ENCODE results near the gene GLRX. TPM values are rescaled to one million over a fixed set of nuclear protein-coding genes. Genes with fewer than 3 reads are reported as not detected.

The GLRX gene
- total and polyA plus RNA-seq, 9 donors: 4.1 to 35.7 (median 11.7) TPM

- H3K27ac ChIP-seq: no peak overlapping the region
- no peak for TF ChIP-seq POLR2A (IDR thresholded peaks at IDR 0.05)
- TF ChIP-seq, protein P1, sequence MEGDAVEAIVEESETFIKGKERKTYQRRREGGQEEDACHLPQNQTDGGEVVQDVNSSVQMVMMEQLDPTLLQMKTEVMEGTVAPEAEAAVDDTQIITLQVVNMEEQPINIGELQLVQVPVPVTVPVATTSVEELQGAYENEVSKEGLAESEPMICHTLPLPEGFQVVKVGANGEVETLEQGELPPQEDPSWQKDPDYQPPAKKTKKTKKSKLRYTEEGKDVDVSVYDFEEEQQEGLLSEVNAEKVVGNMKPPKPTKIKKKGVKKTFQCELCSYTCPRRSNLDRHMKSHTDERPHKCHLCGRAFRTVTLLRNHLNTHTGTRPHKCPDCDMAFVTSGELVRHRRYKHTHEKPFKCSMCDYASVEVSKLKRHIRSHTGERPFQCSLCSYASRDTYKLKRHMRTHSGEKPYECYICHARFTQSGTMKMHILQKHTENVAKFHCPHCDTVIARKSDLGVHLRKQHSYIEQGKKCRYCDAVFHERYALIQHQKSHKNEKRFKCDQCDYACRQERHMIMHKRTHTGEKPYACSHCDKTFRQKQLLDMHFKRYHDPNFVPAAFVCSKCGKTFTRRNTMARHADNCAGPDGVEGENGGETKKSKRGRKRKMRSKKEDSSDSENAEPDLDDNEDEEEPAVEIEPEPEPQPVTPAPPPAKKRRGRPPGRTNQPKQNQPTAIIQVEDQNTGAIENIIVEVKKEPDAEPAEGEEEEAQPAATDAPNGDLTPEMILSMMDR (IDR thresholded peaks at IDR 0.05): no peak
- no peak for TF ChIP-seq EP300 (IDR thresholded peaks at IDR 0.05)
- DNase-seq: no peak
- no peaks in the 10 kb centered on the region for H3K36me3 ChIP-seq
- H3K4me3 ChIP-seq: no peak overlapping the region
- intact Hi-C loops (cut with DNase I): loop anchor here (2.0 to 10.0 kb wide), 5 partner anchors 101 to 478 kb away; partner anchors contain the start of gene ELL2 (in 3 of the 4)
- peaks cover 13% of the 10 kb centered on the region for H3K4me1 ChIP-seq (ENCODE audit: insufficient read depth)
- no peaks in the 10 kb centered on the region for H3K27me3 ChIP-seq
- WGBS, 3 donors: 83 to 99% (median 97%) methylated on average over 4 of the region's 4 CpGs
- no peaks in the 10 kb centered on the region for H3K9me3 ChIP-seq
Measured at GRCh38 chr5:95859661-95860060, 37.1 kb upstream of the GLRX start.

DNA sequence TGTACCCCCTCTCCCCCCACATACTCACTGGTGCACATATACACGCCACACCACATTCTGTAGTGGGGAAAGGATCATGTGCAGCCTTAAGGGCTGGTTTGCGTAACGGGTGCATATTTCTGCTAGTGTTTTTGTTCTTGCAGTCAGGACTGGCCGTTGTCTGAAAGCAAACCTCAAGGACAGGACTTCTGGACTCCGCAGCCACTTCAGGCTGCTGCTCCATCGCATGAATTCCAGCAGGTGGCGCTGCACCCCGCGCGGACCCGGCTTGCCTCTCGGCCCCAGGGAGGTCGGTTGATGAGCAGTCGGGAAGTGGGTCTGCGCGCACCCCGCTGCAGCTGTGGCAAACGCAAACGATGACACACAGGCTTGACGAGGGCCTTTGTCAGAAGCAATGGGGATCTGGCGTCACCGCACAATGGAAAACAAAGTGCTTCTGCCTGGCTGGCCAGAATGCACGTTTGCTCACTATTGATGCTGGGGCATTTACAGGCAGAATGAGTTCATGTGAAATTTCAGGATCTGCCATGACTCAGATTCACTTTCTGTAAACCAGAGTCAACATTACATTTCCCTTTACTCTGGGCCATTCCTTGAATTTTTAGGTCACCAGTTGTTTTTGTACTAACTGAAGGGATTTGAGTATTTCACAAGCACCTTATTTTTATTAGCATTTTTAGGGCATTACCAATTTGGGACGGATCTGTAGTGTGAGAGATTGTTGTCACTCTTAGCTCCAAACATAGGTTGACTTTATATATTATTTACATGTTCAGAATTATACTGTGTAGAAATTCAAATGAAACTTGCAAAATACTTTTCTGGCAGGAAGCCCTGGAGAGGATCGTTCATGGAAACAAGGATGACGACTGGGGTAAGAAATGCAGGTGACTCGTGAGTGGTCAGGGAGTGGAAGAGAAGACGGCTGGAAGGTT, 36.4 kb upstream of the GLRX start:
- TF ChIP-seq POLR2A (IDR thresholded peaks at IDR 0.05) (peak; percentile 34), EP300 (IDR thresholded peaks at IDR 0.05) (peak; percentile 91)
- TF ChIP-seq, protein P1 (IDR thresholded peaks at IDR 0.05): peak; percentile 97 to 100 (median 99)
- intact Hi-C loops (cut with DNase I): loop anchor here (2.0 to 10.0 kb wide), 5 partner anchors 102 to 478 kb away; partner anchors contain the start of gene ELL2 (in 3 of the 4)
- Histone ChIP-seq H3K4me3 (peak overlapping the region; percentile 17), H3K27me3 (no peaks in the 10 kb centered on the region), H3K4me1 (ENCODE audit: insufficient read depth) (peaks cover 13% of the 10 kb centered on the region), H3K27ac (peak overlapping the region; percentile 56 to 83), H3K9me3 (no peaks in the 10 kb centered on the region), H3K36me3 (no peaks in the 10 kb centered on the region)
- WGBS, 3 donors: 5 to 9% (median 7%) methylated on average over 28 of the region's 28 CpGs
- peak; percentile 90 to 94 (median 91) for DNase-seq

DNA sequence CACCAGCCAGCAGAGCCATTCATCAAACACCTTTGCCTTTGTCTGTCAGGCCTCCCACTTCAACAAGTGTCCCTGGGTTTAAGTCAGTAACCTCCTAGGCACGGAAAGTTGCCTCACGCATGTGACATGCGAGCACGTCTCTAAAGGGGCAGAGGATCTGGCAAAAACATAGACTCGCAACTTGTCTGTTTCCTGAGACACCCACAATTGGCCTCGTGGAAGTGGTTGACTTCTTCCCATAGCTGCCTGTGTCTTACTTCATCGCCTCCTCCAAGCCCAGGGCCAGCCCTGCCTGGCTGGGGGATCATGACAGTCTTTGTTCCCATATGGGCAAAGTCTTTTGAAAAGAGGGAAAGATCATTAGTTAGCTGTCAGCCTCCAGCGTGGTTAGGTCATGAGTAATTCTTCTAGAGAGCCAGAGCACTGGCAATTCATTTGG, 35.5 kb upstream of the GLRX start:
- TF ChIP-seq EP300 (IDR thresholded peaks at IDR 0.05) (no peak), POLR2A (IDR thresholded peaks at IDR 0.05) (no peak)
- TF ChIP-seq, protein P1 (IDR thresholded peaks at IDR 0.05): no peak
- Histone ChIP-seq H3K27ac (peak overlapping the region; percentile 51 to 83), H3K9me3 (no peaks in the 10 kb centered on the region), H3K27me3 (no peaks in the 10 kb centered on the region), H3K4me3 (no peak overlapping the region), H3K4me1 (ENCODE audit: insufficient read depth) (peaks cover 13% of the 10 kb centered on the region), H3K36me3 (no peaks in the 10 kb centered on the region)
- peak in 4 of 5 donors; percentile 53 to 60 (median 58) for DNase-seq
- WGBS, 3 donors: 59 to 82% (median 76%) methylated on average over 8 of the region's 8 CpGs
- intact Hi-C loops (cut with DNase I): loop anchor here (2.0 to 10.0 kb wide), 5 partner anchors 103 to 479 kb away; partner anchors contain the start of gene ELL2 (in 3 of the 4)

GRCh38 chr5:95857185-95857945, 34.8 kb upstream of the GLRX start:
- DNase-seq: peak; percentile 42 to 88 (median 83)
- H3K4me3 ChIP-seq: no peak overlapping the region
- H3K4me1 ChIP-seq (ENCODE audit: insufficient read depth): peaks cover 13% of the 10 kb centered on the region
- H3K27ac ChIP-seq: peak overlapping the region; percentile 51 to 83
- no peaks in the 10 kb centered on the region for H3K9me3 ChIP-seq
- WGBS, 3 donors: 39 to 44% (median 43%) methylated on average over 12 of the region's 12 CpGs
- TF ChIP-seq EP300 (IDR thresholded peaks at IDR 0.05) (peak; percentile 87), POLR2A (IDR thresholded peaks at IDR 0.05) (peak; percentile 21)
- TF ChIP-seq, protein P1 (IDR thresholded peaks at IDR 0.05): no peak
- no peaks in the 10 kb centered on the region for H3K36me3 ChIP-seq
- no peaks in the 10 kb centered on the region for H3K27me3 ChIP-seq
- intact Hi-C loops (cut with DNase I): loop anchor here in 3 of 4 donors (5.0 to 10.0 kb wide), 3 partner anchors 105 to 480 kb away; partner anchors contain the start of gene ELL2 (in 1 of the 3)
